HepG2 (cell line): ENCODE measurements around the gene LBX2. TPM values are rescaled to one million over a fixed set of nuclear protein-coding genes. Genes with fewer than 3 reads are reported as not detected.

Experiments
- ARHGAP35 ChIP-seq: sonication (generic); formaldehyde crosslinking; IDR thresholded peaks from 2 replicates; pipeline ENCODE4 v1.9.0; 2022; ENCODE audit warnings: mild to moderate bottlenecking, inconsistent platforms, moderate library complexity, missing genetic modification reagents, borderline replicate concordance
- ASH2L ChIP-seq: fragments of 300-600, 200-600 bp; sonication (generic); IDR thresholded peaks from 2 replicates; pipeline ENCODE4 v1.7.0; 2017; ENCODE audit warnings: low read depth, mild to moderate bottlenecking, moderate library complexity, mixed read lengths, low read length; ENCODE audit not compliant: insufficient read length
- ATM ChIP-seq: fragments of 450-650 bp; IDR thresholded peaks from 2 replicates; pipeline ENCODE4 v1.7.1; 2017; ENCODE audit warnings: mild to moderate bottlenecking, borderline replicate concordance
- CC2D1A ChIP-seq: sonication (generic); formaldehyde crosslinking; IDR thresholded peaks from 2 replicates; pipeline ENCODE4 v1.8.1; 2023; ENCODE audit warnings: mild to moderate bottlenecking, missing genetic modification reagents
- DNMT3B ChIP-seq: conservative IDR thresholded peaks from 2 replicates; pipeline ENCODE4 v1.6.1; 2016; ENCODE audit warnings: missing biosample characterization, control low read depth
- EZH2 ChIP-seq: conservative IDR thresholded peaks from 2 replicates; pipeline ENCODE4 v1.6.1; 2012; ENCODE audit warnings: mild to moderate bottlenecking, low read depth, low read length, moderate library complexity
- GPN1 ChIP-seq: sonication (generic); formaldehyde crosslinking; IDR thresholded peaks from 2 replicates; pipeline ENCODE4 v1.5.1; 2020; ENCODE audit warnings: missing genetic modification reagents, borderline replicate concordance
- ISX ChIP-seq: sonication (generic); formaldehyde crosslinking; conservative IDR thresholded peaks from 2 replicates; pipeline ENCODE4 v1.5.0; 2020; ENCODE audit warnings: missing genetic modification reagents
- NCOR1 ChIP-seq: fragments of 200-600 bp; sonication (generic); IDR thresholded peaks from 2 replicates; pipeline ENCODE4 v1.7.0; 2017; ENCODE audit warnings: antibody characterized with exemption, low read length, borderline replicate concordance
- SUZ12 ChIP-seq: fragments of 150-350 bp; IDR thresholded peaks from 2 replicates; pipeline ENCODE4 v1.6.1; 2014; ENCODE audit warnings: low read depth, low read length
- TSC22D2 ChIP-seq: sonication (generic); formaldehyde crosslinking; IDR thresholded peaks from 2 replicates; pipeline ENCODE4 v1.5.1; 2020; ENCODE audit warnings: missing genetic modification reagents, mild to moderate bottlenecking, borderline replicate concordance
- WIZ ChIP-seq: sonication (generic); formaldehyde crosslinking; IDR thresholded peaks from 2 replicates; pipeline ENCODE4 v1.5.1; 2020; ENCODE audit warnings: mild to moderate bottlenecking, missing genetic modification reagents
- ZBTB42 ChIP-seq: sonication (generic); formaldehyde crosslinking; IDR thresholded peaks from 2 replicates; pipeline ENCODE4 v1.5.0; 2020; ENCODE audit warnings: mild to moderate bottlenecking, missing genetic modification reagents
- ZNF207 ChIP-seq: fragments of 450-650 bp; IDR thresholded peaks from 2 replicates; pipeline ENCODE4 v1.6.1; 2016; ENCODE audit warnings: antibody characterized with exemption, borderline replicate concordance
- ZNF235 ChIP-seq: sonication (generic); formaldehyde crosslinking; IDR thresholded peaks from 2 replicates; pipeline ENCODE4 v1.8.1; 2023; ENCODE audit warnings: mild to moderate bottlenecking, missing genetic modification reagents, borderline replicate concordance
- polyA plus RNA-seq, 8 experiments: library from polyadenylated mRNA; depleted of rRNA in 3 of 8; stranded (reverse) in 7 of 8; unstranded in 1 of 8; fragments of >200 nt; fragmentation: Illumina TruSeq in 4 of 8; extraction: Trizol in 4 of 8; gene quantifications; 2 replicates each; pipeline versions ENCODE4 v1.2.1 to v1.2.3, GENCODE V29; 2011 to 2016; ENCODE audit warnings: low read depth in 4 of 8, missing spikeins in 1 of 8, mixed read lengths in 1 of 8; ENCODE audit not compliant: insufficient read depth in 1 of 8
- total RNA-seq, 5 experiments: library from RNA; depleted of rRNA; stranded (reverse); fragments of >200 nt; fragmentation: Illumina TruSeq; extraction: Trizol; gene quantifications; 2 replicates each; pipeline ENCODE4 v1.2.3, GENCODE V29; 2016; ENCODE audit warnings: low read depth in 1 of 5
- TF ChIP-seq, protein P1 (sequence below): sonication (generic); formaldehyde crosslinking; IDR thresholded peaks from 2 replicates; pipeline ENCODE4 v1.4.0; 2020; ENCODE audit warnings: missing genetic modification reagents
- TF ChIP-seq, protein P2 (sequence below): sonication (generic); formaldehyde crosslinking; IDR thresholded peaks from 2 replicates; pipeline ENCODE4 v1.5.0; 2020; ENCODE audit warnings: missing genetic modification reagents, mild to moderate bottlenecking, borderline replicate concordance
- TF ChIP-seq, protein P3 (sequence below): sonication (generic); formaldehyde crosslinking; IDR thresholded peaks from 2 replicates; pipeline ENCODE4 v1.4.0; 2020; ENCODE audit warnings: mild to moderate bottlenecking, missing genetic modification reagents
- TF ChIP-seq, protein P4 (sequence below): sonication (generic); formaldehyde crosslinking; IDR thresholded peaks from 2 replicates; pipeline ENCODE4 v1.8.0; 2022; ENCODE audit warnings: mild to moderate bottlenecking, missing genetic modification reagents, moderate library complexity
- TF ChIP-seq, protein P5 (sequence below): sonication (generic); formaldehyde crosslinking; IDR thresholded peaks from 2 replicates; pipeline ENCODE4 v1.8.1; 2023; ENCODE audit warnings: mild to moderate bottlenecking, missing genetic modification reagents

LBX2 gene
- total and polyA plus RNA-seq, 2 of the 13 experiments (the other 11 are each of a cell fraction or from before 2014, with no cell fraction given): 6.4 to 8.1 TPM

DNA sequence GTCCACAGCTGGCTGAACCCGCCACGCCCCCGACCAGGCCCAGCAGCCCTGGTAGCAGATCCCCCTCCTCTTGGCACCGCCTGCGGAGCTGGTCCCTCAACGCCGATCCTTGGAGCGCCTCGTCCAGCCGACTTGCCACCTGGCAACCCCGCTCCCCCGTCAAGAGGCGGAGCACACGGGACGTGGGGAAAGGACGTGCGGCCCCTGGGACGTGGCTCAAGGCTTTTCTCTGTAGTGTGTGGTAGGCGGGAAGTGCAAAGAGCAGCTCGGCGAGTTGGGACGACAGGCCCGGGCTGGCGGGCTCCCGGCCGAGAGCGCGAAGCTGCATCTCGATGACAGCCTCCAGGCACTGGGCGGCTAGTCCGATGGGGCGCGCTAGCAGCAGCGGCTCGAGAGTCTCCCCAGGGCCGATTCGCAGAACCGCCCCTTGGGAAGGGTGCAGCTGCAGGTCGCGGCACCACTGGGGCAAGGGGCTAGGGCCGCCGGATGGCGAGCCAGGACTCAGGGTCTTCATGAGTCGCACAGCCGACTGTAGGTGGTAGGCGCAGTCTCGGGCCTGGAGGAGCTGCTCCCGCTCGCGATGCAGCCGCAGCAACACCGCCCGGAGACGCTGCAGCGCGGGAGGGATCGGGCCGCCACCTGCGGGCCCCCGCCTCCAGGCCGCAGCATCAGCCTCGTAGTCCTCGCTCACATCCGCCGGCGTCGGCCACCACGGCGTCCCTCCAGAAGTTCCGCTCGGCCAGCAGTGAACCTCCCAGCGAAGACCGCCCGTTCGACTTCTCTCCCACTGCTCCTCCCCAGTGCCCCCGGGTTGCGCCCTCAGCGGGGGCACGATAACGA lies 17.2 kb downstream of the LBX2 start (continued):
- TF ChIP-seq, protein P1, sequence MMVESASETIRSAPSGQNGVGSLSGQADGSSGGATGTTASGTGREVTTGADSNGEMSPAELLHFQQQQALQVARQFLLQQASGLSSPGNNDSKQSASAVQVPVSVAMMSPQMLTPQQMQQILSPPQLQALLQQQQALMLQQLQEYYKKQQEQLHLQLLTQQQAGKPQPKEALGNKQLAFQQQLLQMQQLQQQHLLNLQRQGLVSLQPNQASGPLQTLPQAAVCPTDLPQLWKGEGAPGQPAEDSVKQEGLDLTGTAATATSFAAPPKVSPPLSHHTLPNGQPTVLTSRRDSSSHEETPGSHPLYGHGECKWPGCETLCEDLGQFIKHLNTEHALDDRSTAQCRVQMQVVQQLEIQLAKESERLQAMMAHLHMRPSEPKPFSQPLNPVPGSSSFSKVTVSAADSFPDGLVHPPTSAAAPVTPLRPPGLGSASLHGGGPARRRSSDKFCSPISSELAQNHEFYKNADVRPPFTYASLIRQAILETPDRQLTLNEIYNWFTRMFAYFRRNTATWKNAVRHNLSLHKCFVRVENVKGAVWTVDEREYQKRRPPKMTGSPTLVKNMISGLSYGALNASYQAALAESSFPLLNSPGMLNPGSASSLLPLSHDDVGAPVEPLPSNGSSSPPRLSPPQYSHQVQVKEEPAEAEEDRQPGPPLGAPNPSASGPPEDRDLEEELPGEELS (CRISPR knock-in tag): no peak
- TF ChIP-seq ZNF235 (CRISPR knock-in tag) (peak; percentile 96), NCOR1 (no peak), ASH2L (no peak), SUZ12 (no peak), DNMT3B (no peak), CC2D1A (CRISPR knock-in tag) (no peak), TSC22D2 (CRISPR knock-in tag) (no peak; the same call in 1 of the 2 replicates), ISX (0 out of 2 replicates have a peak, but pooled peaks have one; percentile 67), ZBTB42 (CRISPR knock-in tag) (no peak), EZH2 (no peak), ATM (no peak), WIZ (CRISPR knock-in tag) (peak; percentile 87; the same call in 1 of the 2 replicates), GPN1 (peak; percentile 50; the same call in 1 of the 2 replicates), ZNF207 (no peak), ARHGAP35 (CRISPR knock-in tag) (no peak)
- TF ChIP-seq, protein P2, sequence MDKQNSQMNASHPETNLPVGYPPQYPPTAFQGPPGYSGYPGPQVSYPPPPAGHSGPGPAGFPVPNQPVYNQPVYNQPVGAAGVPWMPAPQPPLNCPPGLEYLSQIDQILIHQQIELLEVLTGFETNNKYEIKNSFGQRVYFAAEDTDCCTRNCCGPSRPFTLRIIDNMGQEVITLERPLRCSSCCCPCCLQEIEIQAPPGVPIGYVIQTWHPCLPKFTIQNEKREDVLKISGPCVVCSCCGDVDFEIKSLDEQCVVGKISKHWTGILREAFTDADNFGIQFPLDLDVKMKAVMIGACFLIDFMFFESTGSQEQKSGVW: no peak; the same call in 1 of the 2 replicates
- TF ChIP-seq, protein P3, sequence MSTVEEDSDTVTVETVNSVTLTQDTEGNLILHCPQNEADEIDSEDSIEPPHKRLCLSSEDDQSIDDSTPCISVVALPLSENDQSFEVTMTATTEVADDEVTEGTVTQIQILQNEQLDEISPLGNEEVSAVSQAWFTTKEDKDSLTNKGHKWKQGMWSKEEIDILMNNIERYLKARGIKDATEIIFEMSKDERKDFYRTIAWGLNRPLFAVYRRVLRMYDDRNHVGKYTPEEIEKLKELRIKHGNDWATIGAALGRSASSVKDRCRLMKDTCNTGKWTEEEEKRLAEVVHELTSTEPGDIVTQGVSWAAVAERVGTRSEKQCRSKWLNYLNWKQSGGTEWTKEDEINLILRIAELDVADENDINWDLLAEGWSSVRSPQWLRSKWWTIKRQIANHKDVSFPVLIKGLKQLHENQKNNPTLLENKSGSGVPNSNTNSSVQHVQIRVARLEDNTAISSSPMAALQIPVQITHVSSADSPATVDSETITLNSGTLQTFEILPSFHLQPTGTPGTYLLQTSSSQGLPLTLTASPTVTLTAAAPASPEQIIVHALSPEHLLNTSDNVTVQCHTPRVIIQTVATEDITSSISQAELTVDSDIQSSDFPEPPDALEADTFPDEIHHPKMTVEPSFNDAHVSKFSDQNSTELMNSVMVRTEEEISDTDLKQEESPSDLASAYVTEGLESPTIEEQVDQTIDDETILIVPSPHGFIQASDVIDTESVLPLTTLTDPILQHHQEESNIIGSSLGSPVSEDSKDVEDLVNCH (CRISPR knock-in tag): no peak; the same call in 1 of the 2 replicates
- TF ChIP-seq, protein P4, sequence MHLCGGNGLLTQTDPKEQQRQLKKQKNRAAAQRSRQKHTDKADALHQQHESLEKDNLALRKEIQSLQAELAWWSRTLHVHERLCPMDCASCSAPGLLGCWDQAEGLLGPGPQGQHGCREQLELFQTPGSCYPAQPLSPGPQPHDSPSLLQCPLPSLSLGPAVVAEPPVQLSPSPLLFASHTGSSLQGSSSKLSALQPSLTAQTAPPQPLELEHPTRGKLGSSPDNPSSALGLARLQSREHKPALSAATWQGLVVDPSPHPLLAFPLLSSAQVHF: 0 out of 2 replicates have a peak, but pooled peaks have one; percentile 55
- TF ChIP-seq, protein P5, sequence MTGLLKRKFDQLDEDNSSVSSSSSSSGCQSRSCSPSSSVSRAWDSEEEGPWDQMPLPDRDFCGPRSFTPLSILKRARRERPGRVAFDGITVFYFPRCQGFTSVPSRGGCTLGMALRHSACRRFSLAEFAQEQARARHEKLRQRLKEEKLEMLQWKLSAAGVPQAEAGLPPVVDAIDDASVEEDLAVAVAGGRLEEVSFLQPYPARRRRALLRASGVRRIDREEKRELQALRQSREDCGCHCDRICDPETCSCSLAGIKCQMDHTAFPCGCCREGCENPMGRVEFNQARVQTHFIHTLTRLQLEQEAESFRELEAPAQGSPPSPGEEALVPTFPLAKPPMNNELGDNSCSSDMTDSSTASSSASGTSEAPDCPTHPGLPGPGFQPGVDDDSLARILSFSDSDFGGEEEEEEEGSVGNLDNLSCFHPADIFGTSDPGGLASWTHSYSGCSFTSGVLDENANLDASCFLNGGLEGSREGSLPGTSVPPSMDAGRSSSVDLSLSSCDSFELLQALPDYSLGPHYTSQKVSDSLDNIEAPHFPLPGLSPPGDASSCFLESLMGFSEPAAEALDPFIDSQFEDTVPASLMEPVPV (CRISPR knock-in tag): no peak; the same call in 1 of the 2 replicates
